HK-2 (cell line): Measurements from ENCODE around the gene RBM34.

Source experiments
- DNase-seq: peaks from one replicate; pipeline ENCODE4 v3.0.0-alpha.2; 2018; ENCODE audit not compliant: unreplicated experiment

RBM34 gene

DNA sequence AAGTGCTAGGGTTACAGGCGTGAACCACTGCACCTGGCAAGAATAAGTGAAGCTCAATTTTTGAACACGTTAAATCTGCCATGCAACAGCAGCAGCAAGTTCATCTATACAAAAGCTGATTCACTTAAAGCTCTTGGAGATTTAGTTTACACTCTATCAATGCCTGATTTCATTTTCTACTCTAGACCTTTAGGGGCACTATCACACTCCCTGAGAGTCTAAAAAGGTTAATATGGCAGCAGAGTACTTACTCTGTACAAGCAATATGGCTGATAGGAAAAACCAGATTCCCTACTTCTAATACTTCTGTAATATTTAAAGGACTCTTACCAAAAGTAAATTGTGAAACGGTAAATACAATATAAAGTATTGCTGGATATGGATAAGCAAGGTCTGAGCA, 4.8 kb downstream of the RBM34 start:
- no peak for DNase-seq

DNA sequence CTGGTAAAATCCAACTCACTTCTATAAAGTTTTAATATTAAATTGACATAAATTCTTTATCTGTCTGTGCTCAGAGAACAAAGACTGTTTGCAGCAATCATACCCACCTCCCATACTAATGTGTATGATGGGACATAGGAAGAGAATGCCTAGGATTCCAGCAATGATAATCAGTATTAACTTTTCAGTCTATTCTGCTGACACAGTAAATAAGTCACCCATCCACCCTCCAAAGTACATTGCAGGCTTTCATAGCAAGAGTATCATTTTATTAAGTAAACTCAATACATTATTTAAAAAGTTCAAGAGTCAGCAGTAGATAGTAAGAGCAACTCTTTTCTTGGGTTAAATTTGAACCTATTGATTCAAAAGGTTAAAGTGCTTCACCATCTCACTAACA, 8.8 kb downstream of the RBM34 start:
- no peak for DNase-seq

DNA sequence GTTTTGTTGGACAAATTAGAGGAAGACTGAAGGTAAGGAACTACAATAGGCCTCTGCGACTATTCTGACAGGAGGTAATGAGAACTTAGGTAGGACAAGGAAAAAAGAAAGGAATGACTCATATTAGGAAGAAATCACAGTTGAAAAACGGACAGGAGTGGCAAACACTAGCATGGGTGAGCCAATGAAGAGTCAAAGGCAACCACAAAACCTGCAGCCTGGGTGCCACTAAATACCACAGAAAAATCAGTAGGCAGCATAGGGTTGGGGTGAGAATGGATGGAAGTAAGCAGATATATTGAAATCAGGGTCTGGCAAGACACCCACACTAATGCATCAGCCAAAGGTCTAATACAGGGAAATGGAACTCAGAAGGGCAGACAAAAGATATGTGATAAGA, 10.0 kb downstream of the RBM34 start:
- DNase-seq = no peak

DNA sequence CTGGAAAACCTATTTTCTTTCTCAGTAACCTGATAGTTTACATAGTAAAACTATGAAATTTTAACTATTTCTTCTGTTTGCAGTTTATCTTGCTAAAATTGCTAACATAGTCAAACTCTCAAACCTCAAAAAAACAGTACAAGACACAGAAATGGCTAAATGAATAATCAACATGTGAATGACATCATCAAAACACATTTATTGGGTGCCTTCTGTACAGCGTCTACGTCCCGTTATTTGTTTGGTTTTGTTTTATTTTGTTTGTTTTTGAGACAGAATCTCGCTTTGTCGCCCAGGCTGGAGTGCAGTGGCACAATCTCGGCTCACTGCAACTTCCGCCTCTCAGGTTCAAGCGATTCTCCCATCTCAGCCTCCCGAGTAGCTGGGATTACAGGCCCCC, 11.2 kb downstream of the RBM34 start:
- no peak for DNase-seq

DNA sequence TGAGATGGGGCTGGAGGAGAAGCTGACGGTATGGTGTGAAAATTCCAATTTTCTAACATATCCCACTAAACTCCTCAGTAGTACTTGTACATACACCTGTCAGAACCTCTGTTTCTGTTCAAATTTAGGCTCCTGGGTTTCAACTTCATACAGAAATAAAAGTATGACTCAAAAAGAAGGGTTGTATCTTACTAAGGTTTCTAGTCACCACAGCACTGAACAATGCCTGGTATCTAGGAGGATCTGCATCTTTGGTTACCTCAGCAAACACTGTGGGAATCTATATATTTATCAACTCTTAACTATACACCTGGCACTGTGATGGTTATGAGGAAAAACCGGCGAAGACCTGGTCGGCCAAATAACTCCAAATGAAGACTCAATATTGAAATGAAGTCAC, 13.8 kb downstream of the RBM34 start:
- DNase-seq = no peak

DNA sequence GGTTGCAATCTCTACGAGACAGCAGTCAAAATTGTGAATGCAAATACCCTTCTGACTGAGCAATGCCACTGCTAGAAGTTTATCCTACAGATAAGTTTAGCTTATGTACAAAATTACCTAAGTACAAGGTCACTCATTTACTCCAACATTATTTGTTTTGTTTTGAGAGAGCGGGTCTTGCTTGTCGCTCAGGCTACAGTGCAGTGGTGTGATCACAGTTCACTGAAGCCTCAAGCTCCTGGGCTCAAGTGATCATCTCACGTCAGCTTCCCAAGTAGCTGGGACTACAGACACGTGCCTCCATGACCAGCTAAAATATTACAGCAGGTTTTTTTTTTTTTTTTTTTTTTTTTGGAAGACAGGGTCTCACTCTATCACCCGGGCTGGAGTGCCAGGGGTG, 15.4 kb downstream of the RBM34 start:
- DNase-seq = no peak

DNA sequence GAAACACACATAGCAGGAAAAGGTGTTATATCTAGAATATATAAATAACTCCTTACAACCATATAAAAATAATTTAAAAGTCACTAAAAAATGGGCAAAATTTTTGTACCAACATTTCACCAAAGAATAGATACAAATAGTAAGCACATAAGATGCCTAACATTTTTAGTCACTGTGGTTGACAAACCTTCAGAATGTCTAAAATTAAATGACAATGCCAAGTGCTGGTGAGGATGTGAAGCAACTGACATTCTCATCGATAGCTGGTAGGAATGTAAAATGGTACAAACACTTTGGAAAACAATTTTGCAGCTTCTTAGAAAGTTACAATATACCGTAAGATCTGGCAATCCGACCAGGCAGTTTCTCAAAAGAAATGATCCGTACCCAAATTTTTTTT, 18.1 kb downstream of the RBM34 start:
- no peak for DNase-seq

DNA sequence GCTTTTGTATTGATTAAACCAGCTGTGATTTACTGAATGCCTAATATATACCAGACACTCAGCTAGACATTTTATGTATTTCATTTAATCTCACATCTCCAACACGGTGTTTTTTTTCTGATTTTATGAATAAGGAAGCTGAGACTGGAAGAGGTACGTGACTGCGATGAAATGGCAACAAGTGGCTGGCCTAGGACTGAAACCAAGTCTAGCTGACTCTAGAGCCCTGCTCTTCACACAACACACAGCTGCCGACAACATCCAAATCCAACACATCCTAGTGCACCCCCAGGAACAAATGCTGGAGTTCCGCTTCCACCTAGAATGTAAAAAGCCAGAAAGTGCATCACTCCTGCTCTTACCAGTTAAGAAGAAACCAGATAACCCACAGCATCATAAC, 21.7 kb downstream of the RBM34 start:
- DNase-seq = no peak

DNA sequence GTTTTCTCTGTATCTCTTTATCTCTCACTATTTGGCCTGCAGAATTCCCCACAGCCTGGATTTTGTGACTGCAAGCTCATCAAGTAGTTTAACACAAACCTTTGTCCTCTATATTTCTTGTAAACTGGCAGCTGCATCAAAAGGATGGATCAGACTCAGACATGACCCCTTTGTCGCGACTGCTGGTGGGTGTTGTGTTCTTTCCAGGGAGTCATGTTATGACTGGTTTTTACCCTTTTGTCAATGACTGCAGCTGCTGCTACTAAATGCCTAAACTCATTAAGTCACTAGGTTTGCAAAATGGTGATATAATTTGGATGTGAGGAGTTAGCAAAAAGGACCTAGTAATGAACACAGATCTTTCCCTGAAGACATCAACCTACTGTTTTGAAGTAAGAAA, 22.2 kb downstream of the RBM34 start:
- DNase-seq = no peak

DNA sequence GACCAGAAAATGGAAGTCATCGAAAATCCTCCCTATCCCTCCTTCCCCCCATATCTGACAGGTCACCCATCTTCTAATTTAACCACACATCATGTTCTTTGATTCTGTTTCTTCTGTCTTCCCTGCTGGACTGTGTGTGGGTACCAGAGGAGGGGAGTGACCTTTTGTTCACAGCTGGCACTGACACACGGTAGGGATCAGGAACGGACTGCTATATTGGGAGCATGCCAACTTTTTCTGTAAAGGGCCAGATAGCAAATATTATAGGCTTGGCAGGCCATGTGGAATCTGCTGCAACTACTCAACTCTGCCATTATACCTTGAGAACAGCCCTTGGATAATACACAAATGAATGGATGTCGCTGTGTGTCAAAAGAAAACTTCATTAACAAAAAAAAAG, 24.9 kb downstream of the RBM34 start:
- no peak for DNase-seq

DNA sequence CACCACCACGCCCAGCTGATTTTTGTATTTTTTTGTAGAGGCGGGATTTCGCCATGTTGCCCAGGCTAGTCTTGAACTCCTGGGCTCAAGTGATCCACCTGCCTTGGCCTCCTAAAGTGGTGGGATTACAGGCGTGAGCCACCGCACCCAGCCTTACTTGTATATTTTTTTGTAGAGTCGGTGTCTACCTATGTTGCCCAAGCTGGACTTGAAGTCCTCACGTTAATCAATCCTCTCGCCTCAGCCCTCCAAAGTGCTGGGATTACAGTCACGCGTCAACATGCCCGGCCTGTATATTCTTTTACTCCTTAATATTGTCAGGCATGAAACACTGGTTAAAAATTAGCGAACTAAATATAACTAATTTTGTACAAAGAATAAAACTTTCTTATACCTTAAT, 26.9 kb downstream of the RBM34 start:
- DNase-seq = no peak

DNA sequence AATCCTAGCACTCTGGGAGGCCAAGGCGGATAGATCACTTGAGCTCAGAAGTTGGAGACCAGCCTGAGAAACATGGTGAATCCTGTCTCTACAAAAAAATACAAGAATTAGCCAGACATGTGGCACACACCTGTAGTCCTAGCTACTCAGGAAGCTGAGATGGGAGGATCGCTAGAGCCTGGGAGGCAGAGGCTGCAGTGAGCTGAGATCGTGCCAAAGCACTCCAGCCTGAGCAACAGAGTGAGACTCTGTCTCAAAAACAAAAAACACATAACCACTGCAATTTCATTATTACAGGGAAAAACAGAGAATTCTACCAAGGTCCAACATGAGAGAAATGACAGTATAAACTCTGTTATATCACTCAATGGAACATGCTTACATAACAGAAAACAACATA, 28.0 kb downstream of the RBM34 start:
- DNase-seq = no peak

DNA sequence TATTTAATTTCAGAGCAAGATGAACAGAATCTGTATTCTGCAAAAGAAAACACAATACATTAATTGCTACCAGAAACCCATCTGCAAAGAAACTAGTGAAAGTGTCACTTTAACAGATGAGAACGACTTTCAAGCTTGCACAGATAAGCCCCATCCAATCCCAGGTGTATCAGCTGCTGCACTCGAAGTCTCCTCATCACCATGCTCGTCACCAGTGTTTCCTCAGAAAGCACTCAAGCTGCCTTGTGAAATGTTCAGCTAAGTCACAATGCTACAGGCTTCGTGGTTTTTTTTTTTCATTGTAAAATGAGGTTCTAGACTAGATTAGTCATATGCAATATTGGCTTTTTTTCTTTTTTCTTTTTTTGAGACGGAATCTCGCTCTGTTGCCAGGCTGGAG, 29.1 kb downstream of the RBM34 start:
- DNase-seq = no peak

DNA sequence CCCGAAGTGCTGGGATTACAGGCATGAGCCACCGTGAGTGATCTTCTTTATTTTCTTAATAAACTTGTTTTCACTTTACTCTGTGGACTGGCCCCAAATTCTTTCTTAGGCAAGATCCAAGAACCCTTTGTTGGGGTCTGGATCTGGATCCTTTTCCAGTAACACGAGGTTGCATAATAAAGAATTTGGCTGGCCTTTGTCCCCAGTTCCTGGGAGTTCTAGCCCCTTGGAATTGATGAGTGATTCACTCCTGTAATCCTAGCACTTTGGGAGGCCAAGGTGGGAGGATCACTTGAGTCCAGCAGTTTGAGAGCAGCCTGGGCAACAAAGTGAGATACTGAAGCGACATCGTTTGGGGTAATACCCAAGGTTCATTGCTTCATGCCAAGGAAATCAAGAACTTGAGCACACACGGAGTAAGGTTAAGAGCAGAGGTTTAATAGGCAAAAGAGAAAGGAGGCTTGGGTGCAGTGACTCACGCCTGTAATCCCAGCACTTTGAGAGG, 30.2 kb downstream of the RBM34 start:
- no peak for DNase-seq

DNA sequence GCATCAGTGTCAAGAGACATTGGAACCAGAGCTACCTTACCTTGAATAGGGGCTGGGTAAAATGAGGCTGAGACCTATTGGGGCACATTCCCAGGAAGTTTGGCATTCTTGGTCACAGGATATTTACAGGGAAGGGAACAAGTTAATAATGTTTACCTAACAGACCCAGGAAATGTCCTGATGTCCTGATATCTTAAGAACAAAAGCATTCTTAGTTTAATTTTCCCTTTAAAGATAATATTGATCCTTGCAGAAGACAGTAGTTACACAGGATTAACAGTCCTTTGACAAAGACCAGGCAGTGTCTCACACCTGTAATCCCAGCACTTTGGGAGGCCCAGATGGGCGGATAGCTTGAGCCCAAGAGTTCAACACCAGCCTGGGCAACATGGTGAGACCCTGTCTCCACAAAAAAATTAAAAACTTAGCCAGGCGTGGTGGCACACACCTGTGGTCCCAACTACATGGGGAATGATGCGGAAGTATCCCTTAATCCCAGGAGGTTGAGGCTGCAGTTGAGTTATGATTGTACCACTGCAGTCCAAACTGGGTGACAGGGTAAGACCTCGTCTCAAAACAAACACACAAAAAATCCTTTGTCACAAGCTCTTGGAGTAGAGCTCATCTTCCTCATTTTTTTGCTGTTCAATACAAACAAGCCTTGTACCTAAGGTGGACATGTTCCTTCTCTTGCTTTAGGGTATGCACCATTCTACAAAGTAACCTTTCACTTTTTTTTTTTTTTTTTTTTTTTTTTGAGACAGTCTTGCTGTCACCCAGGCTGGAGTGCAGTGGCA, 31.1 kb downstream of the RBM34 start:
- DNase-seq = no peak

DNA sequence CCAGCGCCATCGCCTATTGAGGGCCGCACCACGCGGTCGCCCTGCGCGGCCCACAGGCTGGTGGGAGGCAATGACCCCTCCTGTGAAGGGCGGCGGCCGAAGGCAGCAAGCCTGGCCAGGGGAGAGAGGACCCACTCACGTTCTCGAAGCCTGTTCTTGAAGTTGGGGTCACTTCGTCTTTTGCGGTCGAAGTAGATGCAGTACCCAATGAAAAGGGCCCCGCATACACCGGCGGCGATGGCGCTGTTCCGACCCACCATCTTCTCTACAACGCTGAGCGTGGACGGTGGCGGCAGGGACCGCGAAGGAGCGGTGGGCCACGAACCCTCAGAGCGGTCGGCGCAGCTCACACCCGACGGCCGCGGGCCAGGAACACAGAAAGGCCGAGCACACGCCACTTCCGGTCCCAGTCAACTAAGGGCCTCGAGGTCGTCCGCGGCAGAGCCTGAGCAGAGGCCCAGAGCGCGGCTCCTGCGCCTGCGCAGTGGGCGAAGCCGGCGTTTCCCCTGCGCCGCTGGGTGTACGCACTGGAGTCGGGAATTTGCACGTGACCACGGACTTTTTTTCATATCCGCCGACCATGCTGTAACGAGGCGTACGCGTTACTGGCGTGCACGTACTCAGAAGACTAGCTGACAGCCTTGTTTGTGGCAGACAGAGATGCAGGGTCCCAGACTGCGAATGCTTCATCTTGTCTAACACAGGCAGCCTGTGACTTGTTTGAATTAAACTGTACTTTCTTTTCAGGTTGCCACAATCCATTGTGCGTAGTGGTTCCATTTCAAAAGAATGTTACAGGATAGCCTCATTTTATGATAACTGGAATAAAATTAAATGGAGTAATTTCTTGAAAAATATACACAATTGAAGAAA, 32.4 kb downstream of the RBM34 start, which contains the start of gene TOMM20:
TSS of gene TOMM20 (minus strand) at position 382 of the 873 bp plus-strand sequence. CDS start at position 260, 122 bp downstream.
- DNase-seq = peak; percentile 99

DNA sequence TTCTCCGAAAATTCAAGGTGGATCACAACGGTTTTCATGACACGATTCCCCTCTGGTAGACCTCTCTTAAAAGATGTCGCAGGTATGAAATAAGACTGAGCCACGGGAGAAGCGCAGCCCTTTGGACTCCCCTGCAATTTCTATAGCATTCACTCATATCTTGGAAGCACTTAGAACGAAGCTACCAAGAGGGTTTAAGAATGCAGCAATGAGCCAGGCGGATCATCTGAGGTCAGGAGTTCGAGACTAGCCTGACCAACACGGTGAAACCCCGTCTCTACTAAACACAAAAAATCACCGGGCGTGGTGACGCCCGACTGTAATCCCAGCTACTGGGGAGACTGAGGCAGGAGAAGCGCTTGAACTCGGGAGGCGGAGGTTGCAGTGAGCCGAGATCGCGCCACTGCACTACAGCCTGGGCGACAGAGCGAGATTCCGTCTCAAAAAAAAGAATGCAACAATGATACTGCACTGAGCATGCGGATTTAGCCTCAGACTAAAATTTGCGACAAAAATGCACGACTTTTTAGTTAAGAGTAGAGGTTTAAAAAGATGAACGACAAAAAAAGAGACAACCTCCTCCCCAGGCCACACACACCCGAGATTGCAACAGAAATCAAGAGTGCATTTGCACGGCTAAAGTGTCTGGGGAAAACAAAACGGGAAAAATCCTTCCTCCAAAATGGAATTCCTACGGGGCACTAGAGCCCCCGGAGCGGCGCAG, 33.2 kb downstream of the RBM34 start:
- DNase-seq = no peak

DNA sequence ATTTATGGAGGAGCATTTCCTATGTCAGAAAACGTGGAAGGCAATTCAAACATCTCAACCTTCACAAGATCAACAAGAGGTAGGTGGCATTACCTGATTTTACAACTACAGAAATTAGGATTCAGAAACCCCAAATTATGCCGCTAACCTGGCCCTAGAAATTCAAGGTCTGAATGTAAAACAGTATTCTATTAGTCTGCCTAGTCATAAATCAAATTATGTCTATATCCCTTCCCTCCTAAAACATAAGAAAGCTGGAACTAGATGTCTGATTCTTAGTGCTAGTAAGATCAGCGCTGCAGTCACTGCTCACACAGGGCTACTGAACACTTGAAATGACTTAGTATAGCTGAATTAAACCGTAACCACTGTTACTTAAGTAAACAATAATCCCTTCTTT, 33.8 kb downstream of the RBM34 start:
- no peak for DNase-seq

DNA sequence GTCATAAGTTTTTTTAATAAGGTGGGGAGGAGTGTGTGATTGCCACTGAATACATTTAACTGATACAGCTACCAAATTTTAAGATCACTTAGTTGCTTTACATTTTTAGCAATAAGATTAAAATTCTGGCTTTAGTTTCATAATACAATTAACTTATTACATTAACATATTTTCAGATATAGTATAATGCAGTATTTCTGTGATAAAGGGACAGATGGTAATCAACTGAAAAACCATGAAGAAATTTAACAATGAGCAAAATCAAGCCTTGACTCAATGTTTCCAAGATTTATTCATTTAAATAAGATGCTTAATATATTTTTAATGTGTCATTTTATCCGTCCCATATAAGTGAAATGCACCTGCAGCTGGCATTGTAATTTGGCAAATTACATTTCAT, 36.4 kb downstream of the RBM34 start:
- no peak for DNase-seq

DNA sequence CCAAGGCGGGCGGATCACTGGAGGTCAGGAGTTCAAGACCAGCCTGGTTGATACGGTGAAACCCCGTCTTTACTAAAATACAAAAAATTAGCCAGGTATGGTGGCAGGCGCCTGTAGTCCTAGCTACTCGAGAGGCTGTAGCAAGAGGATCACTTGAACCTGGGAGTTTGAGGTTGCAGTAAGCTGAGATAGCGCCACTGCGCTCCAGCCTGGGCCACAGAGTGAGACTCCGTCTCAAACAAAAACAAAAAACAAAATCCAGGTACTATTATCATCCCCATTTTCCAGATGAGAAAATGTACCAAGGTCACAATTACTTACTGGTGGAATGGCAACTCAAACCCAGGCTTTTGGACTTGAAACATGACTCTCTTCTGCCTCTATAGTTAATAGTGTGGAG, 36.9 kb downstream of the RBM34 start:
- no peak for DNase-seq

DNA sequence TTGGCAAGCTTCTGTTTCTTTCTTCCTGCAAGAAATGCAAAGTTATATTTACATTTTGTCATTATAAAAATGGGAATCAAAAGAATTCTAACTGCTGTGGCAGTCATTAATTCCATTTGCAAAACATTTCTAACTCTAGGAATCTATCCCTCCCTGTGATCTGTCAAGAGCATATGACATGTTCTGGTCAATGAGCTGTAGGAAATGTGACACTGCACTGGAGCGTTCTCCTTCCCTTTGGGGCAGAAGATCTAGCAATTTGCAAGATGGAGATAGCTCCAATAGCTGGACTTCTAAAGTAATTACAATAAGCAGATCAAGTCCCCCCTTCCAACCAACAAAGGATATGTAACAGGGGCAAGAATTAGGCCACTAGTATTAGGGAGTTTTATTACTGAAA, 38.7 kb downstream of the RBM34 start:
- no peak for DNase-seq

DNA sequence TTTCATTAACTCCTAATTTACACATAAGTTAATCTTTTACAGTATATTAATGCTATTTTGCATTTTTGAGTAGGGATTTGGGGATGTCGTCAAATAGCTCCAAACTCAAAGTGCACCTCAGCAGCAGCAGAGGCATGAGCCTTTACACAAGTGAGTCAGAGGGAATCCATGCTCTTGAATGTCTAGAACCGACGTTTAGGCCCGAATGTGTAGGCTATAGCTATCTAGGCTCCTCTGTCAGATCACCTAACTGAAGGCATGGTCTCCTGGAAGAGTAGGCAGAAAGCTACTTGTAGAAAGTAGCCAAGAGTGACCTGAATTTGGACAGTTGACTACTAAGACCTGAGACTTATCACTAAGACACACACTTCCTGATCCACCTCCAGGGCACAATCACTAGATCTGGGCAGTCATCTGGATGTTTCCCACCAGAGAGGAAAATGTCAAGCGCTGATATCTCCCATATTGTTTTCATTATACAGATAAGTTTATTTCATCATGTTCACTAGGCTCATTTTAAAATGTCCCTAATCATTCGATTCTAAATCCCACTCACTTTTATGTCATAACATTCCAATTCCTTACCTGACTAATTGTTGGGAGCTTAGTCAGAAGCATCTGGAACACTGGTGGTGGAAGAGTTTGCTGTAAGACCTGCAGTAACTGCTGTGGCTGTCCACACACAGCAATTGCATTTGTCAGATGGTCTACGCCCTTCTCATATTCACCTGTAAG, 47.7 kb downstream of the RBM34 start:
- no peak for DNase-seq
